K562 (cell line): Measurements from ENCODE around the gene LASP1. TPM values are rescaled to one million over a fixed set of nuclear protein-coding genes. Genes with fewer than 3 reads are reported as not detected.

Experiments
- ATAC-seq: fragments of 200-7000 bp; cut with Tn5 transposase; 3 replicates; pipeline ENCODE4 v1.9.1; 2020; ENCODE audit warnings: moderate library complexity
- BruUV-seq: library from RNA; stranded (reverse); fragments of 400-500 nt; replicated peaks from 2 replicates; lab custom pipeline; 2021; lab: Mats Ljungman, UMichigan
- CTCF ChIA-PET: fragments of 300-600 bp; formaldehyde crosslinking; extraction: SDS; loops from one replicate; lab custom pipeline; 2021; ENCODE audit warnings: low intra/inter-chr PET ratio; lab: Yijun Ruan, JAX
- POLR2A ChIA-PET: fragments of 300-600, 350-650 bp; sonication (Branson Sonifier 250); formaldehyde crosslinking; extraction: SDS; loops from one replicate; lab custom pipeline; 2021; ENCODE audit warnings: antibody characterized with exemption, inconsistent platforms; lab: Yijun Ruan, JAX
- DNase-seq, 4 experiments: peaks; one replicate each; pipeline versions ENCODE4 v3.0.0 to v3.0.0-alpha.2; 2011 to 2018; ENCODE audit warnings: low spot score in 3 of 4, mixed read lengths in 3 of 4; ENCODE audit errors: extremely low read depth in 1 of 4
- FAIRE-seq: peaks from 2 replicates; lab custom pipeline; 2011; peaks lifted over from hg19 to GRCh38; lab: Jason Lieb, UNC
- H2AFZ ChIP-seq: 2 replicates; pipeline ENCODE4 v1.6.0; 2011; ENCODE audit warnings: low read depth, low read length, control low read depth, inconsistent platforms
- H3K27ac ChIP-seq: fragments of 200-600 bp; 3 replicates; pipeline ENCODE4 v1.8.0; 2011; ENCODE audit warnings: low read depth, mild to moderate bottlenecking, control low read depth, inconsistent platforms, low read length, moderate library complexity, mixed read lengths; ENCODE audit errors: extremely low read depth
- H3K27me3 ChIP-seq, 2 experiments: fragments of 300-600 bp in 1 of 2; 2 replicates in 1 of 2; 3 replicates in 1 of 2; pipeline versions ENCODE4 v1.6.0 to v1.8.0; 2011; ENCODE audit warnings: inconsistent platforms in 2 of 2, low read length in 2 of 2, mild to moderate bottlenecking in 1 of 2, mixed read lengths in 1 of 2, moderate library complexity in 1 of 2; ENCODE audit not compliant: control insufficient read depth in 2 of 2, insufficient read depth in 2 of 2
- H3K36me3 ChIP-seq: fragments of 300-600 bp; 3 replicates; pipeline ENCODE4 v1.8.0; 2011; ENCODE audit warnings: mild to moderate bottlenecking, low read length, inconsistent platforms; ENCODE audit not compliant: control insufficient read depth, insufficient read depth
- H3K4me1 ChIP-seq, 2 experiments: fragments of 200-600 bp in 1 of 2; replicated peaks in 1 of 2; 2 replicates in 1 of 2; 3 replicates in 1 of 2; pipeline versions ENCODE4 v1.5.1 to v1.8.0; 2011; ENCODE audit warnings: inconsistent platforms in 2 of 2, low read length in 2 of 2, mild to moderate bottlenecking in 1 of 2, mixed read lengths in 1 of 2, moderate library complexity in 1 of 2; ENCODE audit not compliant: control insufficient read depth in 2 of 2, insufficient read depth in 2 of 2
- H3K4me2 ChIP-seq: 2 replicates; pipeline ENCODE4 v1.6.1; 2011; ENCODE audit warnings: low read length, control low read depth, inconsistent platforms, mixed read lengths; ENCODE audit not compliant: insufficient read depth
- H3K4me3 ChIP-seq: fragments of 200-600 bp; sonication (generic), shearing (Covaris generic); 2 replicates; pipeline ENCODE4 v1.5.1; 2016; ENCODE audit warnings: control low read depth, inconsistent platforms
- H3K79me2 ChIP-seq: fragments of 200-600 bp; 3 replicates; pipeline ENCODE4 v1.8.0; 2011; ENCODE audit warnings: low read length, inconsistent platforms; ENCODE audit not compliant: control insufficient read depth, insufficient read depth
- H3K9ac ChIP-seq, 2 experiments: 2 replicates each; pipeline versions ENCODE4 v1.6.0 to v1.6.1; 2011; ENCODE audit warnings: low read depth in 2 of 2, low read length in 2 of 2, control low read depth in 1 of 2, inconsistent platforms in 1 of 2, mild to moderate bottlenecking in 1 of 2, mixed read lengths in 1 of 2; ENCODE audit not compliant: insufficient read depth in 1 of 2
- H3K9me1 ChIP-seq: one replicate; pipeline ENCODE4 v1.6.0; 2011; ENCODE audit warnings: inconsistent platforms, mild to moderate bottlenecking, low read length, moderate library complexity; ENCODE audit not compliant: control insufficient read depth, insufficient read depth
- H3K9me3 ChIP-seq: replicated peaks from 2 replicates; pipeline ENCODE4 v1.5.1; 2011; ENCODE audit warnings: low read depth, low read length, inconsistent platforms; ENCODE audit not compliant: control insufficient read depth, insufficient read depth
- H4K20me1 ChIP-seq: replicated peaks from 2 replicates; pipeline ENCODE4 v1.6.1; 2011; ENCODE audit warnings: low read length, inconsistent platforms, mixed read lengths; ENCODE audit not compliant: control insufficient read depth, insufficient read depth
- RBFOX2 ChIP-seq: fragments of 200-400 bp; formaldehyde crosslinking; IDR thresholded peaks from 2 replicates; pipeline ENCODE4 v1.6.1; 2017; ENCODE audit warnings: low read depth, mild to moderate bottlenecking, low read length, moderate library complexity
- RFX1 ChIP-seq: fragments of 450-650 bp; IDR thresholded peaks from 2 replicates; pipeline ENCODE4 v1.6.1; 2016; ENCODE audit warnings: mild to moderate bottlenecking, moderate library complexity
- ZNF274 ChIP-seq: IDR thresholded peaks from 2 replicates; pipeline ENCODE4 v1.6.1; 2011; ENCODE audit warnings: low read depth, mild to moderate bottlenecking, low read length, moderate library complexity, borderline replicate concordance
- ZNF431 ChIP-seq: sonication (generic); formaldehyde crosslinking; IDR thresholded peaks from 2 replicates; pipeline ENCODE4 v1.8.0; 2022; ENCODE audit warnings: mild to moderate bottlenecking, missing genetic modification reagents
- WGBS: fragments of 100-300 bp; shearing (Covaris generic); methylation state at CpG from one replicate; pipeline ENCODE4 v1.1.6; 2016; ENCODE audit warnings: low coverage, mixed read lengths; ENCODE audit not compliant: insufficient coverage; ENCODE audit errors: missing lambda C conversion rate; 5-methylcytosine and 5-hydroxymethylcytosine counted together
- in situ Hi-C: fragments of 300-500 bp; cut with MboI; formaldehyde crosslinking; loops from 4 replicates; pipeline ENCODE4 v1.15.0; 2018; ENCODE audit warnings: inconsistent platforms, mixed read lengths
- intact Hi-C: fragments of 100-400 bp; cut with micrococcal nuclease; formaldehyde crosslinking; loops from 2 replicates; pipeline ENCODE4 v1.14.2; 2022
- polyA plus RNA-seq, 8 experiments: library from polyadenylated mRNA; depleted of rRNA in 4 of 8; stranded (reverse) in 5 of 8; unstranded in 3 of 8; fragments of >200 nt; fragmentation: Nextera tagmentation in 2 of 8; fragmentation: Illumina TruSeq in 1 of 8; extraction: Ambion mirVana in 2 of 8; extraction: Trizol in 1 of 8; gene quantifications; 2 replicates each; pipeline versions ENCODE4 v1.2.1 to v1.2.3, GENCODE V29; 2011 to 2014; ENCODE audit warnings: inconsistent platforms in 1 of 8, missing spikeins in 1 of 8
- total RNA-seq, 7 experiments: library from RNA; depleted of rRNA in 6 of 7; stranded (reverse); fragments of >200 nt in 6 of 7; fragmentation: Illumina TruSeq in 2 of 7; extraction: Trizol in 2 of 7; gene quantifications; 2 replicates each; pipeline versions ENCODE4 v1.2.1 to v1.2.3, GENCODE V29; 2011 to 2021; ENCODE audit warnings: low replicate concordance in 1 of 7

LASP1 gene
- total and polyA plus RNA-seq, 9 of the 15 experiments (the other 6 are each of a cell fraction or from before 2014, with no cell fraction given), result 23.0 to 125 (median 55.3) TPM

GRCh38 chr17:38885728-38886642, 16.1 kb downstream of the LASP1 start:
- no peak for ATAC-seq
- no peak overlapping the region for H2AFZ ChIP-seq
- H3K79me2 ChIP-seq, result peaks cover 50% of the 10 kb centered on the region
- no peak overlapping the region for H3K27ac ChIP-seq
- H3K9ac ChIP-seq, result peak overlapping the region in 1 of 2 experiments; percentile 19; a peak in 1 of 4 replicates
- peaks cover 9 to 17% of the 10 kb centered on the region in 2 experiments; a peak in 4 of 5 replicates for H3K4me1 ChIP-seq
- peaks cover 38% of the 10 kb centered on the region for H4K20me1 ChIP-seq
- 63% methylated on average over 10 of the region's 11 CpGs for WGBS
- ChIA-PET POLR2A (interaction anchor here (0.6 to 1.6 kb wide), 9 partner anchors 8 to 1011 kb away, joined by 3 to 11 read pairs (median 3); no protein-coding TSS in a partner anchor), CTCF (no interaction called here)
- no peak overlapping the region for H3K4me3 ChIP-seq
- in situ Hi-C loops (no loop called here), intact Hi-C loops (no loop called here)
- H3K9me1 ChIP-seq, result peaks cover 6% of the 10 kb centered on the region
- no TSS peak for BruUV-seq
- peaks cover 84% of the 10 kb centered on the region; the same call in 2 of the 3 replicates for H3K36me3 ChIP-seq
- no peak for DNase-seq
- H3K27me3 ChIP-seq, result no peaks in the 10 kb centered on the region
- no peaks in the 10 kb centered on the region for H3K9me3 ChIP-seq
- TF ChIP-seq ZNF274 (no peak), RFX1 (peak; percentile 86)
- TF ChIP-seq, all 486 proteins: peak for 1
- H3K4me2 ChIP-seq, result no peak overlapping the region
- no peak for FAIRE-seq

GRCh38 chr17:38886643-38887010, 16.8 kb downstream of the LASP1 start:
- FAIRE-seq, result no peak
- CTCF ChIA-PET, result no interaction called here
- TF ChIP-seq ZNF431 (CRISPR knock-in tag), result no peak
- 0 out of 2 replicates have a peak, but pooled peaks have one; percentile 5 for TF ChIP-seq RBFOX2
- peaks cover 4 to 14% of the 10 kb centered on the region in 2 experiments; a peak in 4 of 5 replicates for H3K4me1 ChIP-seq
- BruUV-seq, result no TSS peak
- H2AFZ ChIP-seq, result no peak overlapping the region
- 91% methylated on average over 8 of the region's 8 CpGs for WGBS
- no peak overlapping the region for H3K4me2 ChIP-seq
- no peak overlapping the region for H3K9ac ChIP-seq
- in situ Hi-C loops, result no loop called here
- peaks cover 6% of the 10 kb centered on the region for H3K9me1 ChIP-seq
- POLR2A ChIA-PET, result interaction anchor here (0.5 to 1.3 kb wide), 2 partner anchors 14 to 593 kb away, joined by 3 to 11 read pairs; no protein-coding TSS in a partner anchor
- no peak overlapping the region for H3K27ac ChIP-seq
- H4K20me1 ChIP-seq, result peaks cover 32% of the 10 kb centered on the region
- no peak for ATAC-seq
- DNase-seq, result no peak
- H3K9me3 ChIP-seq, result no peaks in the 10 kb centered on the region
- H3K27me3 ChIP-seq, result no peaks in the 10 kb centered on the region
- intact Hi-C loops, result no loop called here
- H3K4me3 ChIP-seq, result no peak overlapping the region
- peaks cover 44% of the 10 kb centered on the region for H3K79me2 ChIP-seq
- H3K36me3 ChIP-seq, result peaks cover 84% of the 10 kb centered on the region; the same call in 2 of the 3 replicates
